WERI-Rb-1 (cell line): ENCODE measurements around the gene PROC.
A peak's percentile ranks its signal among the peaks of the same experiment; 100 is the strongest.

Source experiments
- DNase-seq: peaks from one replicate; pipeline ENCODE4 v3.0.0-alpha.2; 2020
- H3K27ac ChIP-seq: fragments of 250-450 bp; sonication (Bioruptor Pico); 2 replicates; pipeline ENCODE4 v1.5.1; 2020; ENCODE audit warnings: mild to moderate bottlenecking, moderate library complexity
- H3K27me3 ChIP-seq: fragments of 250-450 bp; sonication (Bioruptor Pico); 2 replicates; pipeline ENCODE4 v1.5.1; 2021; ENCODE audit warnings: mild to moderate bottlenecking, low read depth, moderate library complexity; ENCODE audit not compliant: insufficient read depth, severe bottlenecking
- H3K36me3 ChIP-seq: fragments of 250-450 bp; sonication (Bioruptor Pico); 2 replicates; pipeline ENCODE4 v1.5.1; 2020; ENCODE audit warnings: mild to moderate bottlenecking, moderate library complexity
- H3K4me3 ChIP-seq: 2 replicates; pipeline ENCODE4 v1.5.1; 2011; ENCODE audit warnings: low read depth, mild to moderate bottlenecking, control low read depth, low read length
- H3K9me3 ChIP-seq: fragments of 250-450 bp; sonication (Bioruptor Pico); 2 replicates; pipeline ENCODE4 v1.5.1; 2021; ENCODE audit warnings: mild to moderate bottlenecking, moderate library complexity; ENCODE audit not compliant: severe bottlenecking
- CTCF ChIP-seq: IDR thresholded peaks from 2 replicates; pipeline ENCODE4 v1.5.1; 2011; ENCODE audit warnings: low read depth, mild to moderate bottlenecking, control low read depth, inconsistent platforms, low read length

Gene PROC

GRCh38 chr2:127454595-127455565 is 36.7 kb downstream of the PROC start:
- H3K27ac ChIP-seq = peak overlapping the region; percentile 43

GRCh38 chr2:127455566-127456493 is 37.6 kb downstream of the PROC start:
- DNase-seq = no peak
- H3K27me3 ChIP-seq = no peaks in the 10 kb centered on the region
- H3K36me3 ChIP-seq = no peaks in the 10 kb centered on the region
- no peak for TF ChIP-seq CTCF
- H3K9me3 ChIP-seq = no peaks in the 10 kb centered on the region
- H3K27ac ChIP-seq = peak overlapping the region; percentile 5; the same call in 1 of the 2 replicates
- no peak overlapping the region for H3K4me3 ChIP-seq

More at GRCh38 chr2:127454595-127455565, 36.7 kb downstream of the PROC start:
- Histone ChIP-seq H3K36me3 (no peaks in the 10 kb centered on the region), H3K27me3 (no peaks in the 10 kb centered on the region), H3K4me3 (peak overlapping the region; percentile 24), H3K9me3 (no peaks in the 10 kb centered on the region)
- no peak for TF ChIP-seq CTCF
- peak; percentile 81 for DNase-seq

GRCh38 chr2:127456960-127457359 is 38.7 kb downstream of the PROC start:
- no peak for TF ChIP-seq CTCF
- Histone ChIP-seq H3K27ac (no peak overlapping the region), H3K9me3 (no peaks in the 10 kb centered on the region), H3K4me3 (no peak overlapping the region), H3K36me3 (no peaks in the 10 kb centered on the region), H3K27me3 (no peaks in the 10 kb centered on the region)
- DNase-seq = no peak

- Histone ChIP-seq H3K27me3 (no peaks in the 10 kb centered on the region), H3K27ac (no peak overlapping the region), H3K4me3 (no peak overlapping the region), H3K9me3 (no peaks in the 10 kb centered on the region), H3K36me3 (no peaks in the 10 kb centered on the region)
- TF ChIP-seq CTCF = no peak
- no peak for DNase-seq
Observed at GRCh38 chr2:127462461-127462860, 44.2 kb downstream of the PROC start.

GRCh38 chr2:127463155-127463991 is 45.1 kb downstream of the PROC start:
- Histone ChIP-seq H3K9me3 (no peaks in the 10 kb centered on the region), H3K27ac (no peak overlapping the region), H3K4me3 (no peak overlapping the region), H3K36me3 (no peaks in the 10 kb centered on the region), H3K27me3 (no peaks in the 10 kb centered on the region)
- no peak for TF ChIP-seq CTCF
- no peak for DNase-seq
